ENCODE results near the gene METTL15.

- TF ChIP-seq CTCF (IDR thresholded peaks at IDR 0.05) (no peak), POLR2A (IDR thresholded peaks at IDR 0.05) (no peak)
Measured at GRCh38 chr11:28072321-28072720, 35.9 kb upstream of the METTL15 start.

All from uterus (tissue), 2 donors.